ENCODE measurements around the gene MYOG. TPM values are rescaled to one million over a fixed set of nuclear protein-coding genes. Genes with fewer than 3 reads are reported as not detected.

Gene MYOG
- polyA plus RNA-seq, 3 donors: 0.05 TPM; not detected in 2

DNA sequence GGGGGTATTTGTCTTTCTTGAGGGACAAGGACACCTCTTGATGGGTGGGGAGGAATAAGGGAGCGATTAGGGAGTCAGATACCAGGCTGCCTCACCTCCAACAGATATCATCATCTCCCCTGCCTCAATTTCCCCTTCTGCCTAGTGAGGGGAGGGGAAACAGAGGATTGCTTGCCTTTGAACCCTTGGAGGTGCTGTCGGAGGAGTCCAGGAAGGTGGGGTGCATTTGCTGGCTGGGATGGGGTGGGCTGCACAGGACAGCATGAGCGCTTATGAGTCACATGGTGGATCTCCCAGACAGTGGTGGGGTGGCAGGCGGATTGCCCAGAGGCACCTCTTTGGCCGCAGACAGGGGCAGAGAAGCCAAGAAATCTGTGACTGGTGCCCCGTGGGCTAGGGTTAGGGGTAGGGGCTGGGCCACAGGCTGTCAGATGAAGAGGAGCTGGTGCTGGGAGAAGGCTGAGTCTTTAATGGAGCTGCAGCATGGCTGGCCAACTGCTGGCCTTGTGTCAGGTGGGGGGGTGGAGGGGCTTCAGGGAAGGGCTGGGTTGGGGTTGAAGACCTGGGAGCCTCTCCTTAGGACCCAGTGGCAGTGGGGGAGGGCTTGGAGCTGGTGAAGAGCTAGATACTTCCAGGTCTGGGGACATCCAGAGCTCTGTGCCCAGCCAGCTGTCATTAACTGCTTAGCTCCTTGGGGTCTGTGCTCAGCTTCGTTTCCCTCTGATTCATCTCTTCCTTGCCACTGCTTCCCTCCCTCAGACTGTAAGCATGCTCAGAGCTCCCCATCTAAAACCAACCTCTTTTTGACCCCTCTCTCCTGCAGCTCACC is 34.7 kb upstream of the MYOG start:
- WGBS, 3 donors: 66 to 77% (median 72%) methylated on average over 7 of the region's 7 CpGs
- H3K27ac ChIP-seq (ENCODE audit: low read depth, low read length): no peak overlapping the region

DNA sequence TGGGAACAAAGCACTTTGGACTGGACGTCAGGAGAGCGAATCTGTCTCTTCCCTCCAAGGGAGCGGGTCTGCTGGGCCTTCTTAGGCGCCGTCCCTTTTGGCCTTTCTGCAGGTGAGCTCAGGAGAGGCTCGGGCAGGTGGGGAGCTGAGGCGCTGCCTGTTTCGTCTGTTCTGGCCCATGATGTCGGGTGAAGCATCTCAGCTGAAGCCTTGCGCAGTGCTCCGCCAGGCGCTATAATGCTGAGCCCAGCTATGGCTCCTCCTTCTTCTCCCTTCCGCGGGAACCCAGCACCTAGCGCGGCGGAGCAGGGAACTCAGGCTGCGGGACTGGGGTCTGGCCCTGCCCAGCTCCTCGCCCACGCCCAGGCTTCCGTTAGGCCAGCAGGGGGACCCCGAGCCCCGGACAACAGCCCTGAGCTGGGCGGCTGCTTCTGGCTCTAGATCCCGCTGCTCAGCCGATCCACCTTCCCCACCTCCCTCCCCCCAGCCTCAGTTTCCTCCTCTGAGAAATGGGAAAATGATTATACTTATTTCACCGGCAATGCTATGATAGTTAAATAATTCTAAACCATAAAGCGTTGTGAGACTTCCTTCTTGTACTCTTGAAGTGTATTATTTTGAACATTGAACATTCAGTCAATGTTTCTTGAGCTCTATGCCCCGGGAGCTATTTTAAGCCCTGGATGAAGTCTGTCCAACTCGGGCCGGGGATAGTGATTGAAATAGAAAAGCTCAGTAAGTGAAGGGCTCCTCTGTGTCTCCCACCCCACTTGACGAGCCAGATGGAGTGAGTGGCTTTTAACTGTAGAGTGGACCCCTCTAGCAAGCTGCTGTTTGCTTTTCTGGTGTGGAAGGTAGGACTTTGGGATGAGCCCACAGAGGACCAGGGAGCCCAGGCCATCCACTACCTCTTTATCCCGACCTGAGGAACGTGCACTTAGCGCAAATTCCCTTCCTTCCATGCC is 32.1 kb upstream of the MYOG start:
- no peak overlapping the region for H3K27ac ChIP-seq (ENCODE audit: low read depth, low read length)
- WGBS, 3 donors: 19 to 30% (median 26%) methylated on average over 33 to 35 of the region's 35 CpGs

DNA sequence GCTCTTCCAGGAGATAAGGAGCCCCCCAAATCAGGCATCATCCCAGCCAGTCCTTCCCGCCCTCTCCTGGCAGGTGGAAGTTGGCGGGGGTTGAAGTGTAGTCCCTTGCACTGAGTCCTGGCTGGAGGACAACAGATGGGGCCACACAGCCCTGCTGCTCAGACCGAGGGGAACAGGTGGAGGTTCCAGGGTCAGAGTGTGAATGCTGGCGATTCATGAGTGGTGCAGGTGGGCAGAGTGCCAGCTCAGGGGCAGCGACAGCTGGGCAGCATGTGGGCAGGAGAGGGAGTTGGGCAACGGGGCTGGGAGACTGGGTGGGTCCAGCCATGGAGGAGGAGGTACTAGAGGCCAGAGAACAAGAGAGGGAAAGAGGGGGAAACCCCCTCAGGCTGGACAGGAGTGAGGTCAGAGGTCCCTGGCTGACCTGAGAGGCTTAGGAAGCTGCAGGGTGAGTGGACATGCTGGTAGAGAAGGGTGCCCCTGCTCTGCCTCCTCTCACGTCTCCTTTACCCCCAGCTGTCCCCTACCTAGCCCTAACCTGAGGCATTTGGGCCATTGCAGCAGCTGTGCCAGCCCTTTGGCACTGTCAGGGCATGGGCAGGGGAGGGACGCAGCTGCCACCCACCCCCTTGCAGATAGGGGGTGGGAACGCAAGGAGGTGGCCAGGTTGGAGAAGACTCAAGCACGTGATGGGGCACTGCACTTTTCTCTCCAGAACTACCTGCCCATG is 30.4 kb upstream of the MYOG start:
- H3K27ac ChIP-seq (ENCODE audit: low read depth, low read length): no peak overlapping the region
- 40 to 70% (median 70%) methylated on average over 10 of the region's 10 CpGs for WGBS, 3 donors

DNA sequence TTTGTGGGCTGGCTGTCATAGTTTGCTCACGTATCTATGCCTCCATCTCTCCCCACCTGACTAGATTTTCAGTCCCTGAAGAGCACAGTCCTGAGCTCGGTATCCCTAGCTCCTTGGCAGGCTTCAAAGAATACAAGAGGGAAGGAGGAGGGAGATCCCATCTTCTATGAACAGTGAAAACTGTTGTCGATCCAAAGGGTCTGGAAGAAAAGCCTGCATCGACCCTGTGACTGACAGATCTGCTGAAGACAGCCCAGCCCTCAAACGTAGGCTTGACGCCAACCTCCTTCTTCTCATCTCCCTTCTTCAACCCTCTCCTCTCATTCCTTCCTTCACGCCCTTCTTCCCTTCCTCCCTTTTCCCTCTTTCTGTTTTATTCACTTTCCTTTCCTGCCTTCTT is 28.4 kb upstream of the MYOG start:
- no peak overlapping the region for H3K27ac ChIP-seq (ENCODE audit: low read depth, low read length)
- WGBS, 3 donors: 61 to 81% (median 79%) methylated on average over 7 of the region's 7 CpGs

DNA sequence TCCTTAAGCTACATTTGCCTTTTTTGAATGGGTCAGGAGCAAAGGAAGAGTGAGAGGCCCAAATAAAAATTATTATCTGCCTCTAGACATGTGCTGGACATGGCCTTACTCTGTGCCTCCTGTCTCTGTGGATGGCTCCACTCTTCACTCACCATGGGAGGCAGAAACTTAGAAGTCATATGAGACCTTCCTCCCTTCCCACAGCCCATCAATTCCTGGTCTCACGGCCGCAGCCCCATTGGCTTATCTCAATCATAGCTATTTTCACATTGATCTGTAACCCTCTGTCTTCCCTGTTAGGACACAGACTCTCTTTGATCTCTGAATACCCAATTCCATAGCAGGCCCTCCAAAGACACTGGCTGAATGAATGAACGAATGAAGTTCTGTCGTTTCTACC is 27.5 kb upstream of the MYOG start:
- 63 to 84% (median 67%) methylated on average over 4 of the region's 4 CpGs for WGBS, 3 donors
- no peak overlapping the region for H3K27ac ChIP-seq (ENCODE audit: low read depth, low read length)

DNA sequence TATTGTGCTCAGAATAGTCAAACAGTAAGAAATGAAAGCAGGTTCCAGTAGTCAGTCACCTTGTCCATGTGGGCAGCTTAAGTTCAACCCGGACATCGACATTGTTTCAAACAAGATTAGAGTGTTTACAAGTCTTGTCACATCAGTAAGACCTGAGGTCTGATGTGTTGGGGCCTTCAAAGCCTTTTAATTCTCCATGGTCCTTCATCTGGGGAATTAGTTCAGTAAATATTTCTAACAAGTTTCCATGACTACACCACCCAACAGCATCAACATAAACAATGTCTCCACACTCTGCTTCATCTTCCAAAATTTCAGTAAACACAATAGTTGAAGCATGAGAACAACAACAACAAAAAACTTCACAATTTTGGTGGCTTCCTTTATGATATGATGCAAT is 26.7 kb upstream of the MYOG start:
- no peak overlapping the region for H3K27ac ChIP-seq (ENCODE audit: low read depth, low read length)
- 29 to 57% (median 36%) methylated on average over 2 of the region's 2 CpGs for WGBS, 3 donors

DNA sequence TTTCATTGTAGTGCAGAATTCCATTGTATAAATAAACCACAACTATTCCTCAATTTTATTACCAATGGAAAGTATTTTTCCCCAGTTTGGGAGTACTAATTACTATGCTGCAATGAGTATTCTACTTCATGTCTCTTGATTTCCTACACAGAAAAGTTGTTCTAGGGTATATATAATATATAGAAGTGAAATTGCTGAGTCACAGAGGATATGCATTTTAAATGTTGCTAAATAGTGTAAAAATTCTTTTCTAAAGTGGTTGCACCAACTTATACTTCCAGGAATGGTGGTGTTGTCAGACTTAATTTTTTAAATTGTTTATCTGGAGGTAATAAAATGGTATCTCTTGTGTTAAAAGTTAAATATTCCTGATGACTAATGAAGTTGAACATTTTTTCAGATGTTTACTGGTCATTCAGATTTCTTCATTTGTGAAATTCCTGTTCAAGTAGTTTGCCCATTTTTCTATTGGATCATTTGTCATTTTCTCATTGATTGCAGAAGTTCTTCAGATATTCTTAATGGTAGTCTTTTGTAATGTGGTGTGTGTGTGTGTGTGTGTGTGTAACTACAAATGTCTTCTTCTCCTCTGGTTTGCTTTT is 19.1 kb upstream of the MYOG start:
- H3K27ac ChIP-seq (ENCODE audit: low read depth, low read length): no peak overlapping the region

DNA sequence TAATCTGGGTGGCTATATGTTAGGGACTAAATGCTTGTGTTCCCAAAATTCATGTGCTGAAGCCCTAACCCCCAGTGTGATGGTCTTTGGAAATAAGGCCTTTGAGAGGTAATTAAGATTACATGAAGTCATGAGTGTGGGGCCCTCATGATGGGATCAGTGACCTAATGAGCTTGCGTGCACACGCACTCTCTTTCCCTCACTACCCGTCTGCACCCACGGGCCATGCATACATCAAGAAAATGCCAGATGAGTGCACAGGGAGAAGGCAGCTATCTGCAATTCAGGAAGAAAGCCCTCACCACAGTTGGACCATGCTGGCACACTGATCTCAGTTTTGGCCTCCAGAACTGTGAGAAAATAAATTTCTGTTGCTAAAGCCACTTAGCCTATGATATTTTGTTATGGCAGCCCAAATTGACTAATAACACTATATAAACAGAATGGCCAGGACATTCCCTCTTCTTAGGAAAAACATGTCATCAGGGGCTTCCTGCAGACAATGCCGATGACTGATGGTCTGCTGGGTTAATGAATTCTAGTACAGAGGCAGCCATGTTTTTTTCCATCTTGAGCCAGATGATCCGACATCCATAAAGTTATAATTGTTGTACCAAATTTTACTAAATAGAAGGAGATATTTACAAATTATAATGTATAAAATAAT is 18.1 kb upstream of the MYOG start:
- H3K27ac ChIP-seq (ENCODE audit: low read depth, low read length): no peak overlapping the region
- 81 to 88% (median 86%) methylated on average over 6 of the region's 6 CpGs for WGBS, 3 donors

DNA sequence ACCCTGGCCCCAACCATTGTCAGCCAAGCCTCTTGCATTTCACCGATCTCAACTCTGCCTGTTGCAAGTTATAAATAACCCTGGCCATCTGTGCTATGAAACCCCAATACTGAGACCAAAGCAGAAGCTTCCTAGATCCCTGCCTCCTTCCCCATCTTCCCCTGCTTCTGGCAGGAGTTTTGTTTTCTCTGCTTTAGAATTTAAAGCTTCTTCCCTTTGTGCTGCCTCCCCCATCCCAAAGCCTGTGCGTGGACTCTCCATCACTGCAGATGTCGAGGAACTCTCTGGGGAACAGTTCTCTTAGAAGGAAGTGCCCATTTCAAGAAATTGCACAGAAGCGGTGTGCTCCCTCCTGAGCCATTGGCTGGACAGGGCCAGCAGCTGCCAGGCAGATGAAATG is 17.4 kb upstream of the MYOG start:
- WGBS, 3 donors: 55 to 66% (median 60%) methylated on average over 4 of the region's 4 CpGs
- H3K27ac ChIP-seq (ENCODE audit: low read depth, low read length): no peak overlapping the region

DNA sequence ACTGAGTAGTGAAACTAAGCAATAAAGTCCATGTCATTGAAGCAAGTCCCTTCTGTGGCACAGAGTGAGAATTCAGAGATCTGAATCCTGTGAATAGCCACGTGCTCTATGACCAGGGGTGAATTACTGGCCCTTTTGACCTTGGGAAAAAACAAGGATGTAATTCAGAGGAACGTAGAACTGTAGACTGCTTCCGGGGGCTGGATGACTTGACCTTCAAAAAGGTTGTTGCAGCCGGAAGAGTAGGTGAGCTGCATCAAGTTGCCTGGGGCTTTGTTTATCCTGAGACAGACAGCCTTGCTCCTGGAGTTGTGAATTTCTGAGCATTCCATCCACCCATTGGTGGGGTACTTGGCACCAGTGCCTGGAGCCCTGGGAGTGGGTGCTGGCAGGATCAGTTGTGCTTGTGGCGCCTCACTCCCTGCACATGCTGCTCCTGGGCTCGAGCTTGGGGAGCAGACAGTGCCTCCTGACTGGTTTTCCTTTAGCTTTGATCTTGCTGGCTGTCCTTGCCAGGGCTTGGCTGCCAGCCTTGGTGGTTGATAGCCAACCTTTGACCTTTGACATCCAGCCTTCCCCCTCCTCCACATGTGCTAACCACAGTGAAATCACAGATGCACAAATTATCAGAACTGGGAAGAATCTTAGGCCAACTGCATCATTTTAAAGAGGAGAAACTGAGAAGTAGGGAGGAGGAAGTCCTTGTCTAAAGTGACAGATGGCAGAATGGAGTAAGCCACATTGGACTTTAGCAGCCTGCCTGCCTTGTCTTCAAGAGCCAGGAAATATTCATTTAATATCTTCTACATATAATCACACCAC is 16.2 kb upstream of the MYOG start:
- H3K27ac ChIP-seq (ENCODE audit: low read depth, low read length): no peak overlapping the region
- WGBS, 3 donors: 45 to 76% (median 69%) methylated on average over 6 of the region's 6 CpGs

DNA sequence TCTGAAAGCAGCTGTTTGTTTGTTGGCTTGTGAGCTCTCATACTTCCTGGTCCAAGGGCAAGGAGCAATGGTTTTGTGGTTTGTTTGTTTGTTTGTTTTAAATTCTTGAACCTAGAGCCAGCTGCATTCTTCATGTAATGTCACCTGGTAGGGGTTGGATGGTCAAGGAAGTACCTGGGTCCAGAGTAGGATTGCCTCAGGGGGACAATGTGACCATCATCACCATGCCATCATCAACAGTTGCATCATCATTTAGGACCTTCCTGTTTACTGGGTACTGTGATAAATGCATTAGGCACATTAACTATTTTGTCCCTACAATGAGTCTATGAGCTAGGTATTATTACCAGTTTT is 14.7 kb upstream of the MYOG start:
- H3K27ac ChIP-seq (ENCODE audit: low read depth, low read length): no peak overlapping the region

DNA sequence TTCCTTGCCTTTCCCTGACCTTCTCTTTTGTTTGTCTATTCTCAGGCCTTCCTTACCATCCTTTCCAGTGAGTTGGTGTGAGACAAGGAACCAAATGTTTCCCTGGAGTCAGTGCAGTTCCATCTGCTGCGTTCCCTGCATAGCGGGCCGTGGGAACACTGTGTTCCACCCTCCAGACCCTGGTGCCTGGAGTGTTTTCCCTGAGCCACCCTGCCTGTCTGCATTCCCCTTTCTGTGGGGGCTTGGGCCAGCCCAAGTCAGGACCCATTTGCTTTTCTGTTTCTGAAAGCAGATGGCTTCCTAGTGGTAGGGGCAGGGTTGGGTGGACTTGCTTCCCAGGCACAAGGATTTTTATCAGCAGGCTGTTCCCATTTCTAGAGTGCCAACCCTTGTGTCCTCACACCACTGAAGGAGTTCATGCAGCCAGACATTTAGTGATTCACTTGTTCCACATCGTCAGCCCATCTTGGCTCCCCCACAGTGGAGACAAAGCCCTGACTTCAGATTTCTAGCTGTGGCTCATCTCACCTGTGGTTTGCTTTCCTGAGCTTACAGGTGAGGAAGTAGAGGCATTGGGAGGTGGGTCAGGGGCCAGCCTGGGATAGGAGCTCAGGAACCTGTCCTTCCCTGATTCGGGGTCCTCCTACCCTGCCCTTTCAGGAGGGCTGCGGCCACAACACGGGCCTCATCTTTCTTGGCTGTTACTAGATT is 14.1 kb upstream of the MYOG start:
- WGBS, 3 donors: 84 to 90% (median 88%) methylated on average over 7 of the region's 7 CpGs
- no peak overlapping the region for H3K27ac ChIP-seq (ENCODE audit: low read depth, low read length)

DNA sequence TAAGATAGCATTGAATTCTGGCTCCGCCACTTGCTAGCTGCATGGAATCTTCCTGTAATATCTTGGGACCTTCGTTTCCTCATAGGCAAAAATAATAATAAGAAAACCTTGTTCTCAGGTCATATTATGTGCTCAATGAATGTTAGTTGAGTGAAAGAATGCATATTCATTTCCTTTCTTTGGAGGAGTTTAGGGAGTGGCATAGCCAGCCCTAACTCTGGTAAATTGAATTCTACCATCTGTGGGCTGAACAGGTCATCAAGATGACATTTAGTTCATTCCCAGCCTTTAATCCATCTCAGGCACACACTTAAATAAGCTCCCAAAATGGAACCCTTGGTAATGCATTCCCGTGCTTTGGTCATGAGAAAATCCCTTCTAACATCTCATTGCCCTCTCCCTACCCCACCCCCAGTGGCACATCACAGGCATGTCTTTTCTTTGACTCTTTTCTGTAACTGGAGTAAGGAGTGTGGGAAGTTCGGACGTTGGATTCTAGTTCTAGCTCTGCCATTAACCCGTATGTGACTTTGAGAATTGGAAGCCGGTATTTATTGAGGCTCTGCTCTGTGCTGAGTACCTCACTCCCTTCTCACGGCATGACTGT is 13.2 kb upstream of the MYOG start:
- no peak overlapping the region for H3K27ac ChIP-seq (ENCODE audit: low read depth, low read length)
- WGBS, 3 donors: 82 to 87% (median 86%) methylated on average over 8 of the region's 8 CpGs

DNA sequence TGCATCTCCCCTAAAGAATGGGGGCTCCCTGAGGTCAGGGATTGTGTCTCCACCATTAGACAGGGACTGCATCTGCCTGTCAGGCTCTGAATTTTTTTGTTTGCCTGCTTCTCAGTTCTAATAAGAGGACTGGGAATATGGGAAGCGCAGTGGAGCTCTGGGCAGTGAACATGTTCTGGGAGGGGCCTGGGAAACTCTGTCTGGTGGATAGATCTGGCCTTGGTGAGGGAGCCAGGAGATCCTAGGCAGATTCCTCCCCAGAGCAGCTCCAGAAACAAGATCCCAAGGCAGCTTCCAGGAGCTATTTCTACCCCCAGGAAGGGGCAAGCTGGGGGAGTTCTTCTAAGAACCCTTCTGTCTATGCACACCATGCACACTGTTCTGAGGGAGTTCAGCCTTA is 12.6 kb upstream of the MYOG start:
- WGBS, 3 donors: 73 to 90% (median 75%) methylated on average over 1 of the region's 1 CpG
- no peak overlapping the region for H3K27ac ChIP-seq (ENCODE audit: low read depth, low read length)

DNA sequence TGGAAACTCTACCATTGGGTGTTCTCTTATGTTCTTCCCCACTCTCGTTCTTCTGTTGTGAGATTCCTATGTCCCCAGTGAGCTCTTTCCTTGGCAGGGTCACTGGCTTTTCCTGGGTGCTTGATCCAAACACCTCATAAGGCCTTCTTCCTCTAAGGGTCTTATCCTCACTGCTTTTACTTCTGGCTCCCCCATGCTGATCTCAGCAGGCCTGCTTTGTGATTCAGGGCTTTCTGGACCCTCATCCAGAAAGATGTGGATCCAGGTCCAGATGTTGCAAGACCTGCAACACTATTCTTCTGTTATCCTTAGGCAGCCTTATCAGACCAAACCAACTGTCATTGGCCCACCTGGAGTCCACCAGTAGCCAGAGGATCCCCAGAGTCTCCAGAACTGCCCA is 11.2 kb upstream of the MYOG start:
- WGBS, 3 donors: 59 to 80% (median 76%) methylated on average over 1 of the region's 1 CpG

DNA sequence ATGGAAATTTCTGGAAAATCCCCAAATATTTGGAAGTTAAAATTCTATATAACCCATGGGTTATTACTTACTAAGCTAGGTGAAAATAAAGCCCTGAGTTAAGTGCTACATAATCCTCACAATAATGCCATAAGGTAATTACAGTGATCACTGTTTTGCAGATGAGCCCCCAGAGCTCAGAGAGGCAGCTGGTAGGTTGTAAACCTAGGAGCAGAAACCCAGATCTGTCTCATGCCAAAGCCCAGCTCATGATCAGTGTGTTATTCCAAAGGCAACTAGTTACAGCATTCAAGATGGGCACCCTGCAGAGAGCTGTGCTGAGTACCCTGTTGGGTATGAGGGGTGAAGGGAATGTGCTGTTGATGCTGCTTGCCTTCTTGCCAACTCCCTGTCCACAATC is 10.8 kb upstream of the MYOG start:
- H3K27ac ChIP-seq (ENCODE audit: low read depth, low read length): no peak overlapping the region

More for the DNA sequence above, 11.2 kb upstream of the MYOG start:
- no peak overlapping the region for H3K27ac ChIP-seq (ENCODE audit: low read depth, low read length)
